Right hindlimb (tissue), 1 donor: Measurements from ENCODE around the gene HSPG2.

ENCODE experiments used
- DNase-seq: peaks from one replicate; pipeline ENCODE4 v3.0.0-alpha.2; 2018

Gene HSPG2

GRCh38 chr1:21859669-21860179 lies 77.4 kb downstream of the HSPG2 start:
- no peak for DNase-seq

- DNase-seq = no peak
These were observed 79.1 kb downstream of the HSPG2 start for GRCh38 chr1:21857840-21858670.

GRCh38 chr1:21857142-21857839 lies 79.8 kb downstream of the HSPG2 start:
- no peak for DNase-seq

GRCh38 chr1:21855257-21856096 lies 81.6 kb downstream of the HSPG2 start:
- DNase-seq = no peak

- no peak for DNase-seq
These were observed 82.4 kb downstream of the HSPG2 start for GRCh38 chr1:21854751-21855131.

GRCh38 chr1:21854090-21854750 lies 82.9 kb downstream of the HSPG2 start:
- DNase-seq = no peak

- no peak for DNase-seq
These were observed 84.0 kb downstream of the HSPG2 start for GRCh38 chr1:21853131-21853427.

- no peak for DNase-seq
These were observed 84.6 kb downstream of the HSPG2 start for GRCh38 chr1:21852282-21853130.

GRCh38 chr1:21851430-21852250 lies 85.5 kb downstream of the HSPG2 start:
- no peak for DNase-seq

- DNase-seq = no peak
These were observed 87.1 kb downstream of the HSPG2 start for GRCh38 chr1:21849909-21850576.

GRCh38 chr1:21848524-21849174 lies 88.5 kb downstream of the HSPG2 start:
- no peak for DNase-seq

- peak; percentile 16 for DNase-seq
These were observed 89.6 kb downstream of the HSPG2 start for GRCh38 chr1:21847223-21848205.

GRCh38 chr1:21845646-21846641 lies 91.2 kb downstream of the HSPG2 start:
- no peak for DNase-seq

- DNase-seq = peak; percentile 16
These were observed 93.1 kb downstream of the HSPG2 start for GRCh38 chr1:21843996-21844395.

- peak; percentile 17 for DNase-seq
These were observed 93.9 kb downstream of the HSPG2 start for GRCh38 chr1:21843208-21843607.

- DNase-seq = peak; percentile 17
These were observed 94.4 kb downstream of the HSPG2 start for GRCh38 chr1:21842606-21843162.
